NCI-H460 (cell line): ENCODE data around the gene OTOS. TPM values are rescaled to one million over a fixed set of nuclear protein-coding genes. Genes with fewer than 3 reads are reported as not detected.

Source experiments
- DNase-seq: peaks from one replicate; pipeline ENCODE4 v3.0.0-alpha.2; 2016; ENCODE audit warnings: low read depth; ENCODE audit errors: extremely low read depth
- total RNA-seq: library from RNA; depleted of rRNA; stranded (reverse); fragments of >200 nt; shearing (Covaris generic); gene quantifications from 2 replicates; pipeline ENCODE4 v1.2.3, GENCODE V29; 2014

The OTOS gene
- total RNA-seq, 1 experiment from 2014 or later: not detected

- no peak for DNase-seq
Observed at GRCh38 chr2:240168546-240169361, 28.3 kb upstream of the OTOS start.

- no peak for DNase-seq
Observed at GRCh38 chr2:240168041-240168440, 27.6 kb upstream of the OTOS start.

DNA sequence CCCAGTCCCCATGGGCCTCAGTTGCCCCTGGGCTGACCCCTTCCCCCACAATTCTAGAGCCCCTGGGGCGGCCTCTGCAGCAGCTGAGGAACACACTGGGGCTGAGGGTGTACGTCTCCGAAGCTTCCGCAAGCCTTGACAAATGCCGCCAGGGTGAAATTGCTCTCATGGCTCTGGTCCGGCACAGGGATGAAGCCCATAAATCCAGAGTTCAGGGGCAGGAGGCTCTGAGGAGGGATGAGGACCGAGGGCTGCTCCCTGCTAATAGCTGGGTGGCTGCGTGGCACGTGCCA is 27.1 kb upstream of the OTOS start:
- DNase-seq: no peak

- DNase-seq: no peak
Observed at GRCh38 chr2:240166761-240167587, 26.5 kb upstream of the OTOS start.

DNA sequence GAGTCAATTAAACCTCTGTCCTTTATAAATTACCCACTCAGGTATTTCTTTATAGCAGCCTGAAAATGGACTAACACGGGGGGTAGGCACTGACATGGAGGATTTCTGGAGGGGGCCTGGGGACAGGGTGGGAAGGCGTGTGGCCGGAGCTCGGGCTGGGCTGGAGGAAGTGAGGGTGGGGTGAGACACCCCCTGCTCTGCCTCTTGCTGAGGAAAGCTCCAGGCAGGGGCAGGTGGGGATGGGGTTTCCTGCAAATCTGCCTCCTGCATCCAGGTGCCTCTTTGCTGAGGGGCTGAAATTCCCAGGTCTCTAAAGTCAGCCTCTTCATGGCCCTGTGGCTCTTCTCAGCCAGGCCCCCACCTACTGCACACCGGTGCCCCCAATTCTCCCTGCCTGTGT is 25.7 kb upstream of the OTOS start:
- no peak for DNase-seq

- DNase-seq: no peak
Observed at GRCh38 chr2:240165661-240166060, 25.2 kb upstream of the OTOS start.

DNA sequence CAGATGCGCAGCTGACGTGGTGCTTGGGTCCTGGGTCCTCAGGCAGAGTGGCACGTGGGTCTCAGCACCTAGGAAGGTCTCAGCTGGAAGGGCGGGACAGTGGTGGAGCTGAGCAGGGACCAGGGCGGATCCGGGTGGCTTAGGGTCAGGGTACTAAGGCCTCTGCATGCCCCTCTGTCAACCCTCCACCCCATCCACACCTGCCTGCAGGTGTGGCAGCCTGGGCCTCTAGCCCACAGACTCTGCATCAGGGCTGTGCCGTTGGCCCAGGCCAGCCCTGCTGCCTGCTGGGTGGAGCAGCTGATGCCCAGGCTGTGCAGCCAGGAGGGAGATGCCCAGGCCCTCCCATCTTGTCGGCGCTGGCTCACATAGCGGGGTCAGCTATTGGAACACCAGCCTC is 24.6 kb upstream of the OTOS start:
- DNase-seq: no peak

GRCh38 chr2:240164586-240164985 is 24.1 kb upstream of the OTOS start:
- DNase-seq: no peak

GRCh38 chr2:240163844-240164574 is 23.6 kb upstream of the OTOS start:
- DNase-seq: no peak

GRCh38 chr2:240162939-240163714 is 22.7 kb upstream of the OTOS start:
- no peak for DNase-seq

GRCh38 chr2:240162531-240162930 is 22.1 kb upstream of the OTOS start:
- DNase-seq: no peak

- no peak for DNase-seq
Observed at GRCh38 chr2:240162032-240162431, 21.6 kb upstream of the OTOS start.

- DNase-seq: no peak
Observed at GRCh38 chr2:240161087-240161750, 20.8 kb upstream of the OTOS start.

GRCh38 chr2:240160291-240161086 is 20.0 kb upstream of the OTOS start:
- DNase-seq: no peak

GRCh38 chr2:240159251-240159839 is 18.9 kb upstream of the OTOS start:
- DNase-seq: no peak

GRCh38 chr2:240157147-240157470 is 16.7 kb upstream of the OTOS start:
- no peak for DNase-seq

GRCh38 chr2:240156435-240157146 is 16.1 kb upstream of the OTOS start:
- DNase-seq: no peak

- no peak for DNase-seq
Observed at GRCh38 chr2:240155745-240156390, 15.4 kb upstream of the OTOS start.
